Testis (tissue), 2 donors: ENCODE measurements around the gene TSEN2.

Experiments used
- CTCF ChIP-seq, 3 experiments: fragments of 450-650 bp in 2 of 3; fragments of 200-600 bp in 1 of 3; sonication (generic) in 1 of 3; IDR thresholded peaks; one replicate each; pipeline ENCODE4 v1.5.1; 2016 to 2019; ENCODE audit warnings: antibody characterized with exemption in 3 of 3, mild to moderate bottlenecking in 2 of 3, moderate library complexity in 1 of 3
- POLR2A ChIP-seq: fragments of 450-650 bp; IDR thresholded peaks from one replicate; pipeline ENCODE4 v1.6.1; 2017; ENCODE audit warnings: antibody characterized with exemption, mild to moderate bottlenecking, moderate library complexity

- TF ChIP-seq POLR2A = no peak
- no peak for TF ChIP-seq CTCF (IDR thresholded peaks at IDR 0.05)
Observed at GRCh38 chr3:12508291-12508700, 24.0 kb downstream of the TSEN2 start.
